Gastroesophageal sphincter (tissue), 4 donors: ENCODE data around the gene GABRB2. TPM values are rescaled to one million over a fixed set of nuclear protein-coding genes. Genes with fewer than 3 reads are reported as not detected.
"Not testable (repeated sequence)": the region's sequence is repeated elsewhere in the genome, so short reads cannot be mapped to it uniquely, and the experiment has no call there.

Experiments
- ATAC-seq: fragments of 150-250 bp; one replicate; pipeline ENCODE4 v1.9.1; 2016; ENCODE audit warnings: mild to moderate bottlenecking, moderate library complexity
- H3K27ac ChIP-seq, 4 donors: fragments of 200-600 bp; sonication (generic) in 3 of 4; 1 replicate in 3 of 4; 2 replicates in 1 of 4; pipeline ENCODE4 v1.5.1; 2016 to 2019
- H3K27me3 ChIP-seq: fragments of 200-600 bp; sonication (generic); one replicate; pipeline ENCODE4 v1.5.1; 2019
- H3K36me3 ChIP-seq, 2 donors: fragments of 200-600 bp; sonication (generic); one replicate each; pipeline ENCODE4 v1.5.1; 2019; ENCODE audit warnings: control low read depth in 1 of 2
- H3K4me1 ChIP-seq, 3 donors: fragments of 200-600 bp; sonication (generic); 1 replicate in 2 of 3; 2 replicates in 1 of 3; pipeline ENCODE4 v1.5.1; 2016 to 2019; ENCODE audit warnings: control low read depth in 2 of 3
- H3K4me3 ChIP-seq, 2 donors: fragments of 200-600 bp; sonication (generic); one replicate each; pipeline ENCODE4 v1.5.1; 2019; ENCODE audit warnings: mild to moderate bottlenecking in 1 of 2, moderate library complexity in 1 of 2
- H3K9me3 ChIP-seq, 3 donors: fragments of 200-600 bp; sonication (generic); one replicate each; pipeline ENCODE4 v1.5.1; 2017 to 2019; ENCODE audit warnings: control low read depth in 2 of 3
- EP300 ChIP-seq: sonication (generic); formaldehyde crosslinking; IDR thresholded peaks from one replicate; pipeline ENCODE4 v1.6.1; 2017; ENCODE audit warnings: antibody characterized with exemption, mild to moderate bottlenecking
- POLR2A ChIP-seq, 2 donors: fragments of 450-650 bp; IDR thresholded peaks; one replicate each; pipeline ENCODE4 v1.6.1; 2017; ENCODE audit warnings: antibody characterized with exemption in 2 of 2, mild to moderate bottlenecking in 2 of 2, moderate library complexity in 1 of 2
- POLR2AphosphoS5 ChIP-seq: sonication (generic); formaldehyde crosslinking; IDR thresholded peaks from one replicate; pipeline ENCODE4 v1.6.1; 2017; ENCODE audit warnings: antibody characterized with exemption
- WGBS, 2 donors: methylation state at CpG; one replicate each; pipeline ENCODE4 v1.1.5; 2018; ENCODE audit warnings: low coverage in 1 of 2; 5-methylcytosine and 5-hydroxymethylcytosine counted together
- total RNA-seq, 4 donors: library from RNA; depleted of rRNA; stranded (reverse); fragments of >200 nt; gene quantifications; one replicate each; pipeline ENCODE4 v1.1.0, GENCODE V29; 2016
- TF ChIP-seq, protein P1 (sequence below), 4 experiments: fragments of 200-600 bp in 2 of 4; fragments of 450-650 bp in 2 of 4; sonication (generic) in 1 of 4; IDR thresholded peaks; one replicate each; pipeline ENCODE4 v1.5.1; 2017 to 2019; ENCODE audit warnings: antibody characterized with exemption in 4 of 4, mild to moderate bottlenecking in 2 of 4, moderate library complexity in 2 of 4

GABRB2 gene
- total RNA-seq, 4 donors from 2014 or later, result 1.0 to 17.3 (median 1.1) TPM

DNA sequence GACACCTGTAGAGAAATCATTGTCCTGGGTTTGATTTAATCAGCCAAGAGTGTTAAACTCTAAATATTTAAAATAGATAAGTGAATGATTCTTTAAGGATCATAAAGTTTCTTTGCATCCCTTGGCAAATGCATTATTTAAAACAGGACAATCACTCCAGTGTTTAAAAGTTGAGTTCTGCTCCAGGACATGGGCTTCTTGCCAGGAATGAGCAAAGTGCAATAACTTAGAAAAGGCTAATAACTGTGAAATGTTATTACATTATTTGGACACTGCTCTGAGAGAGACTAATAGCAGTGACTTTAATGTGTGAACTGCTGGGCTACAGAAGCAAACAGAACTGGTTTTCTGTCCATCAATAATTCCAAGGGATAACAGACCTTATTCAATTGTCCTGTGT lies 283.3 kb downstream of the GABRB2 start:
- H3K4me3 ChIP-seq, result no peak overlapping the region
- H3K4me1 ChIP-seq, result peaks cover 0 to 17% (median 0%) of the 10 kb centered on the region in 3 donors
- no peaks in the 10 kb centered on the region for H3K36me3 ChIP-seq
- ATAC-seq, result no peak
- H3K27ac ChIP-seq, result no peak overlapping the region
- TF ChIP-seq EP300, result no peak
- H3K9me3 ChIP-seq, result no peaks in the 10 kb centered on the region
- H3K27me3 ChIP-seq, result no peaks in the 10 kb centered on the region

GRCh38 chr5:161261668-161262323 lies 284.7 kb downstream of the GABRB2 start:
- no peak for TF ChIP-seq POLR2AphosphoS5
- TF ChIP-seq EP300, result no peak
- no peak for TF ChIP-seq POLR2A (IDR thresholded peaks at IDR 0.05)
- TF ChIP-seq, protein P1, sequence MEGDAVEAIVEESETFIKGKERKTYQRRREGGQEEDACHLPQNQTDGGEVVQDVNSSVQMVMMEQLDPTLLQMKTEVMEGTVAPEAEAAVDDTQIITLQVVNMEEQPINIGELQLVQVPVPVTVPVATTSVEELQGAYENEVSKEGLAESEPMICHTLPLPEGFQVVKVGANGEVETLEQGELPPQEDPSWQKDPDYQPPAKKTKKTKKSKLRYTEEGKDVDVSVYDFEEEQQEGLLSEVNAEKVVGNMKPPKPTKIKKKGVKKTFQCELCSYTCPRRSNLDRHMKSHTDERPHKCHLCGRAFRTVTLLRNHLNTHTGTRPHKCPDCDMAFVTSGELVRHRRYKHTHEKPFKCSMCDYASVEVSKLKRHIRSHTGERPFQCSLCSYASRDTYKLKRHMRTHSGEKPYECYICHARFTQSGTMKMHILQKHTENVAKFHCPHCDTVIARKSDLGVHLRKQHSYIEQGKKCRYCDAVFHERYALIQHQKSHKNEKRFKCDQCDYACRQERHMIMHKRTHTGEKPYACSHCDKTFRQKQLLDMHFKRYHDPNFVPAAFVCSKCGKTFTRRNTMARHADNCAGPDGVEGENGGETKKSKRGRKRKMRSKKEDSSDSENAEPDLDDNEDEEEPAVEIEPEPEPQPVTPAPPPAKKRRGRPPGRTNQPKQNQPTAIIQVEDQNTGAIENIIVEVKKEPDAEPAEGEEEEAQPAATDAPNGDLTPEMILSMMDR (IDR thresholded peaks at IDR 0.05), result no peak
- H3K4me3 ChIP-seq, result no peak overlapping the region
- H3K27me3 ChIP-seq, result no peaks in the 10 kb centered on the region
- H3K4me1 ChIP-seq, result peaks cover 0 to 17% (median 0%) of the 10 kb centered on the region in 3 donors
- no peaks in the 10 kb centered on the region for H3K9me3 ChIP-seq
- H3K36me3 ChIP-seq, result no peaks in the 10 kb centered on the region
- whole genome bisulfite sequencing, 2 donors, result 81 to 82% methylated on average over 3 to 4 of the region's 4 CpGs
- H3K27ac ChIP-seq, result no peak overlapping the region
- ATAC-seq, result no peak

DNA sequence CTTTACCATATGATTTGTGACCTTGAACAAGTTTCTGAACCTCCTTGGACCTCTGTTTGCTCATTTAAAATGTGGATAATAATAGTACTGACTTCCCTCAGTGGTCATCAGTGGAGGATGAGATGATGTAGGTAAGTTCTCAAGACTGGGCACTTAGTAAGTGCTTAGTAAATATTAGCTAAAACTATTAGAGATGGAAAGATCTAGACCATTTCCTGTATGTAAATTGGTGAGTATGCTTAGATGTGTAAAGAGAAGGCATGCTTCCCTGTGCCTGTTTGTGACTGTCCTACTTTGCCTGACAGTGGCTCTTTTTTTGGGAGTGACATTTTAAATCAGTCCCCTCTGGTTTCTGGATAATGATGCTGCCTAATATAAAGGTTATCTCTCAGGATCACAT lies 288.1 kb downstream of the GABRB2 start:
- H3K9me3 ChIP-seq, result no peaks in the 10 kb centered on the region
- no peak overlapping the region for H3K4me3 ChIP-seq
- H3K4me1 ChIP-seq, result peaks cover 0 to 10% (median 0%) of the 10 kb centered on the region in 3 donors
- no peaks in the 10 kb centered on the region for H3K27me3 ChIP-seq
- no peaks in the 10 kb centered on the region for H3K36me3 ChIP-seq
- H3K27ac ChIP-seq, result no peak overlapping the region
- TF ChIP-seq, protein P1 (IDR thresholded peaks at IDR 0.05), result no peak
- TF ChIP-seq POLR2A (IDR thresholded peaks at IDR 0.05) (no peak), EP300 (no peak), POLR2AphosphoS5 (no peak)
- no peak for ATAC-seq

DNA sequence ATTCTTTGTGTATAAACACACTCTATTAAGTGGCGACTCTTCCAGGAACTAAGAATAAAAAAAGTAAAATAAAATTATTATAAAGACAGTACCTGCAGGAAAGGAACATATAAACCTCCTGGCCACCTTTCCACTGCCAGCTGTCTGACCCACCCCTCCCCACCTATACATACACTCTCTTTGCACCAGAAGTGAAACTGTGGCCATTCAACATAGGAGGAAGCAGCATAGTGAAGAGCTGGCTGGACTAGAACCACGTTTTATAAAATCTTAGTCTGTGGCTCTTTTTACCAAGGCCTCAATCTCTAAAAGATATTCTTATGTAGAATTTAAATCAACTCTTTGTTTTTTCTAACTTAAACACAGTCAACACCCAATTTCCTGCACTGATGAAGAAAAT lies 289.6 kb downstream of the GABRB2 start:
- Histone ChIP-seq H3K9me3 (no peaks in the 10 kb centered on the region), H3K27ac (no peak overlapping the region), H3K4me3 (no peak overlapping the region), H3K36me3 (no peaks in the 10 kb centered on the region), H3K4me1 (no peaks in the 10 kb centered on the region), H3K27me3 (no peaks in the 10 kb centered on the region)
- ATAC-seq, result no peak
- 60 to 66% methylated on average over 2 of the region's 2 CpGs for WGBS, 2 donors
- TF ChIP-seq POLR2A (IDR thresholded peaks at IDR 0.05), result no peak
- no peak for TF ChIP-seq POLR2AphosphoS5
- no peak for TF ChIP-seq EP300
- TF ChIP-seq, protein P1 (IDR thresholded peaks at IDR 0.05), result no peak

DNA sequence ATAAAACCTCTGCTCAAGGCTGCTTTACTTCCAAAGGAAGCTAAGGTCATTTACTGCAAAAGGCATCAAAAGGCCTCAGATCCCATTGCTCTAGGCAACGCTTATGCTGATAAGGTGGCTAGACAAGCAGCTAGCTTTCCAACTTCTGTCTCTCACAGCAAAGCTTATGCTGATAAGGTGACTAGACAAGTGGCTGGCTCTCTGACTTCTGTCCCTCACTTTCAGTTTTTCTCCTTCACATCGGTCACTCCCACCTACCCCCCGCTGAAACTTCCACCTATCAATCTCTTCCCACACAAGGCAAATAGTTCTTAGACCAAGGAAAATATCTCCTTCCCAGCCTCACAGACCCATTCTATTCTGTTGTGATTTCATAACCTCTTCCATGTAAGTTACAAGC lies 293.6 kb downstream of the GABRB2 start:
- not testable (repeated sequence) for H3K27ac ChIP-seq
- 63 to 69% methylated on average over 1 to 3 of the region's 3 CpGs for WGBS, 2 donors

DNA sequence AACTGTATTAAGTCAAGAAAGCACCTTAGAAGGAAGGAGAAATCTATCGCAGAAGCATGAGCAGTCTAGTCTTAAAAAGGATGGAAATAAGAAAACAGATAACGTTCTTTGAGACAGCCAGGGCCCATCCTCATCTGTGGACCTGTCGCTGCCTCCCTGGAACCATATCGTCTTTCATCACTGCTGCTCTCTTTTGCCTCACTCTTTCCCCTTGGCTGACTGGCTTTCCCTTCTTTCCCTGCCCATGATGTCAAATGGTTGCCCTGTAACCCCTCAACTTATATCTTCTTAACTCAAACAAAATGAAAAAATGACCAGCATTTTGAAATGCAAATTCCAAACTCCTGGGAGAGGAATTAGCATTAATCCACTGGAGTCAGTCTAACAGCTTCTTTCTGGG lies 299.8 kb downstream of the GABRB2 start:
- 65 to 75% methylated on average over 4 of the region's 4 CpGs for WGBS, 2 donors
- H3K9me3 ChIP-seq, result no peaks in the 10 kb centered on the region
- no peak overlapping the region for H3K27ac ChIP-seq
- H3K27me3 ChIP-seq, result no peaks in the 10 kb centered on the region
- no peaks in the 10 kb centered on the region for H3K4me1 ChIP-seq
- ATAC-seq, result no peak
- H3K4me3 ChIP-seq, result no peak overlapping the region
- TF ChIP-seq, protein P1 (IDR thresholded peaks at IDR 0.05), result no peak
- TF ChIP-seq EP300 (no peak), POLR2AphosphoS5 (no peak), POLR2A (IDR thresholded peaks at IDR 0.05) (no peak)
- no peaks in the 10 kb centered on the region for H3K36me3 ChIP-seq

More for the DNA sequence above, 293.6 kb downstream of the GABRB2 start:
- not testable (repeated sequence) for H3K27me3 ChIP-seq, H3K9me3 ChIP-seq, ATAC-seq, H3K4me1 ChIP-seq, H3K36me3 ChIP-seq, H3K4me3 ChIP-seq

DNA sequence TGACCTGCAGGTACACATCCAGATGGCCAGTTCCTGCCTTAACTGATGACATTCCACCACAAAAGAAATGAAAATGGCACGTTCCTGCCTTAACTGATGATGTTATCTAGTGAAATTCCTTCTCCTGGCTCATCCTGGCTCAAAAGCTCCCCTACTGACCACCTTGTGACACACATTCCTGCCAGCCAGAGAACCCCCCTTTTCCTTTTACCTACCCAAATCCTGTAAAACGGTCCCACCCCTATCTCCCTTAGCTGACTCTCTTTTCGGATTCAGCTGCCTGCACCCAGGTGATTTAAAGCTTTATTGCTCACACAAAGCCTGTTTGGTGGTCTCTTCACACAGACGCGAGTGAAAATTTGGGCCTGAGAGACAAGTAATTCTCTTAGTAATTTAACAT lies 300.7 kb downstream of the GABRB2 start:
- not testable (repeated sequence) for H3K27me3 ChIP-seq, H3K27ac ChIP-seq, H3K9me3 ChIP-seq, H3K36me3 ChIP-seq, H3K4me1 ChIP-seq, ATAC-seq, H3K4me3 ChIP-seq
- WGBS, 2 donors, result 64 to 72% methylated on average over 5 of the region's 5 CpGs
